ENCODE measurements around the gene KIF2C.
"Not testable (repeated sequence)": the region's sequence is repeated elsewhere in the genome, so short reads cannot be mapped to it uniquely, and the experiment has no call there.

The KIF2C gene

DNA sequence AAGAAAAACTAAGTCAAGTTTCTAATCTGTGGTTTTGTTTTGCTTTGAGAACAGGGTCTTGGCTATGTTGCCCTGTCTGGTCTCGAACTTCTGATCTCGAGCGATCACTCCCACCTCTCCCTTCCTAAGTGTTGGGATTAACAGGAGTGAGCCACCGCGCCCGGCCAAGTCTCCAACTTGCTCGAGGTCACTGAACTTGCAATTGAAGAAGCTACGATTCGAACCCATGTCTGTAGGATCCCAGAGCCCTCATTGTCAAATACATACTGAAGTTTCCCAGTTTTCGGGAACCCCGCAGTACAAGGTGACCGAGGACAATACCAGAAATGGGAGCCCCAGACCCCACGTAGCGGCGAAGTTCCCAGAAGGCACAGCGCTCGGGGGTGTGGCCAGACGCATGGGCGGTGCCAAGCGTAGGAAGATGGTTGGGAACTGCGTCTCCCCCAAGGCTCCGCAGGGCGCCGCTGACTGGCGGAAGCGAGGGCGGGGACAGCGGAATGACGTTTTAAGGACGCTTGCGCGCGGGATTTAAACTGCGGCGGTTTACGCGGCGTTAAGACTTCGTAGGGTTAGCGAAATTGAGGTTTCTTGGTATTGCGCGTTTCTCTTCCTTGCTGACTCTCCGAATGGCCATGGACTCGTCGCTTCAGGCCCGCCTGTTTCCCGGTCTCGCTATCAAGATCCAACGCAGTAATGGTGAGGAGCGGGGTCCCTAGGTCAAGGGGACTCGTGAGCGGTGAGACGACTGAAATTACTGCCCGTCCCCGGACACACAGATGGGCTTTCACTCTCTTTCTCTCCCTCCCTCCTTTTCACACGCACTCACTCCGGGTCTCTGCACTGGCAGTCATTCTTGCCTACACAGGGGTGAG is at the start of gene KIF2C:
KIF2C (plus strand) TSS at position 531 of the 872 bp plus-strand sequence; CDS start at position 627, 96 bp downstream.
- DNase-seq (ENCODE audit: low read depth) = peak; percentile 74

DNA sequence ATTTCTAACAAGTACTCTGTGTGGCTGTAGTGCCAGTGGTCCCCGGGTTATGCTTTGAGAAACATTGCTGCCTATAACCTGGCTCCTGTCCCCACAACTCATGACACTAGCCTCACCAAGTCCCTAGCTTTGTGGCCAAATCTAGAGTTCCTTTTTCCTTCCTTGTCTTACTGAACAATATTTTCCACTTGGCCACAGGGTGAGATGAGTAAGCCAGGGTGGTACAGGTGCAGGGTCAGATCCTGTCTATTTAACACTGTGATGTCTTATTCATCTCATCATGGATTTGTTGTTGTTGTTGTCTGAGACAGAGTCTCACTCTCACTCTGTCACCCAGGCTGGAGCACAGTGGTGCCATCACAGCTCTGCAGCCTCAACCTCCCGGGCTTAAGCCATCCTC is 46.5 kb upstream of the KIF2C start:
- DNase-seq (ENCODE audit: low read depth) = no peak

DNA sequence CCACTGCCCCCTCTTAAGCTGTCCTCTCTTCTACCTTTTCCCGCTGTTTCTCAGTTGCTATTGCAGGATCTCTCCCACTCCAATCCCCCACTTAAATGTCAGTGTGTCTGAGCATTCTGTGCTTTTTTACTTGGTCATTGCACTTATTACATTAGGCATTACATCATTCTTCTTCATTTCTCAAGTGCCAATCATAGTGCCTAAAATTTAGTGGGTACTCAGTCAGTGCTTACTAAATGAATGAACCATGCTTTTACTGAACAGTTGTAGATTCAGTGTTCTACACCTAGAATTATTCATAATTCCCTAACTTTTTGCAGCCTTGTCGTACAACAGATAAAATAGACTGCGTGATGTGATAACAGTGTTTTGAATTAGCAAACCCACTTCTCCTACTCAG is 45.7 kb upstream of the KIF2C start:
- no peak for DNase-seq (ENCODE audit: low read depth)

DNA sequence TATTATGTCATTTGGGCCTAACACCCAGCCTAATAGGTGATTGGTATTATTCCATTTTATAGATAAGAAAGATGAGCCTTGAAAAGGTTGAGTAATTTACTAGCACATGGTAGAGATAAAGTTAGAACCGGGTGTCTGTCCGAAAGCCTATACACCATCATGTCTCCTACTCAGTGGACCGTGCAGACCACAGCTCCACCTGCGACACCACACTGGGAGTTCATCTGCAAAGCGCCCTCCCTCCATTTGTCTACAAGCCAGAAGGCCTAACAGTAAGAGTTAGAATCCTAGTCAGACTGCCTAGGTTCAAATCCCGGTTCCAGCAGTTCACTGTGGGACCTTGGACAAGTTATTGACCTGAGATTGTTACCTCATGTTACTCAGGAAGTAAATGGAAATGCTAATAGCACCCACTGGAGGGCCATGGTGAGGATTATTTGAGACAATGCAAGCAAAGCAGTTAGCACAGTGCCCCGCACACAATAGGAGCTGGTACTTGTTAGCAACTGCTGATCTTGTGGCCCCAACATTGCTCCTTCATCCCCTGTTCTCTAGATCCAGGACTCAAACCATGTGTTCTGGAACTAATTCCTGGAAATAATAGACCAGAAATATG is 44.7 kb upstream of the KIF2C start:
- no peak for DNase-seq (ENCODE audit: low read depth)

DNA sequence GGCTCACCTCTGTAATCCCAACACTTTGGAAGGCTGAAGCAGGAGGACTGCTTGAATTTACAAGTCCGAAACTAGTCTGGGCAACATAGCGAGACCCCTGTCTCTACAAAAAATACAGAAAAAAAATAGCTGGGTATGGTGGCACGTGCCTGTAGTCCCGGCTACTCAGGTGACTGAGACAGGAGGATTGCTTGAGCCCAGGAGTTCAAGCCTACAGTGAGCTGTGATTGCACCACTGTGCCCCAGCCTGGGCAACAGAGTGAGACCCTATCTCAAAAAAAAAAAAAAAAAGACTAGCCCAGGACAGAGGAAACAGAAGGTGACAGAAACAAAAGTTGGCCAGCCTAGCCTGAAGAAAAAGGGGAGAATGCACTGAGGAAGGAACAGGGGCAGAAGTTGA is 44.0 kb upstream of the KIF2C start:
- no peak for DNase-seq (ENCODE audit: low read depth)

DNA sequence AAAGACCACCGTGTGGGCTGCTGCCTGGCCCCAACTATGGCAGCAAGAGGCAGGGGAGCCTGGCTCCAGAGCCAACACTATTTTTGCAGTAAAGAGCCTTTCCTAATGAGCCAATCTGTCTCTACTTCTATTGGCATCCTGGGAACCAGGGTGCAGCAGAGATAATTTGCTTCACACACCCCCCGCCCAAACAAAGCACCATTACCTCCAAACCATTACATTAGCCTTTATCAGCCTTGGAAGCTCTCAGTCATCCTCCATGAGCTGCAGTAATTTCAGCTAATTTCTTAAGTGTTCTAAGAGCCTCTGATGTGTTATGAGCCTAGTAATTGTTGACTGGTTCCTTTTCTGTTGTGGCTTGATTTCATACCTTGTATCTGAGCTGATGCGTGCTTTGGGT is 43.5 kb upstream of the KIF2C start:
- no peak for DNase-seq (ENCODE audit: low read depth)

DNA sequence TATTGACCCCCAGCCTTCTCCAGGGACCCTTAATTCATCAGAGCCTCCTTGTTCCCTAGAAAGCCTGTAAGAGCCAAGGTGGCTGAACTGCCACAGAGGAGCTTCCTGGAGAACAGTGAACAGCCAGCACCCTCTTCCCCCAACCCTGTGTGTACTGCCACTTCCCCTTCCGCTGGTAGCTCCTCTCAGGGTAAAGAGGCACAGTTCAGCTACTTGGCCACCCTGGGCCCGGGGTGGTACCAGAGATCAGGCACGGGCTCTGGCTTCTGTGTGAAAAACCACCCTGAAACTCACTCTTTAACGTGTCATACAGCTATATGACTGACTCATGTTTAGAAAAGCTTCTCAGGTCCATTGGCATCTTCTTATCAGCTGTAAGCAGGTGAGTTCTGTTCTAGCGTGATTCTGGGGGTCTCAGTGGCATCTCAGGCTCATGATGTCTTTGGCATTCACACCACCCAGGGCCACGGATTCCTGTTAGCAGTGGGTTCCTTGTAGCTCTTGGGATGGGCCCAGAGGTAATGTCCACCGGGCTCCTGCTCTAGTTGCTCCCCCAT is 42.8 kb upstream of the KIF2C start:
- DNase-seq (ENCODE audit: low read depth) = no peak

DNA sequence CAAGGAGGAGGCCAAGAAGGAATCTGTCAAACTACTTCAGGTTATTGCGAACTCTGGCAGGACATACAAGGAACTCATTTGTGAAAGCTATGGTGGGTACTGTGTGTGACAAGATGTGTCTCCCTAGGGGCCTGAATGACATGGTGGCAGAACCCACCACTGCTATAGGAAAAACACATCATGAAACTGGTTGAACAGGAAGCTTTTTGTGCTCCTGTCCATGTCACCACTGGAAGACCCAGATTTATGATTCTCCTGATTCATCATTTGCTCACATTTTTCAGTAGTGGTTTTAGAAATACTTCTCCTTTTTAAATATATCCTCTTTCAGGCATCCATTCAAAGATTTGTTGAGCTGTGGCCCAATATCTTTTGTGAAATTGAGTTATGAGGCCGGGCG is 41.5 kb upstream of the KIF2C start:
- DNase-seq (ENCODE audit: low read depth) = no peak

DNA sequence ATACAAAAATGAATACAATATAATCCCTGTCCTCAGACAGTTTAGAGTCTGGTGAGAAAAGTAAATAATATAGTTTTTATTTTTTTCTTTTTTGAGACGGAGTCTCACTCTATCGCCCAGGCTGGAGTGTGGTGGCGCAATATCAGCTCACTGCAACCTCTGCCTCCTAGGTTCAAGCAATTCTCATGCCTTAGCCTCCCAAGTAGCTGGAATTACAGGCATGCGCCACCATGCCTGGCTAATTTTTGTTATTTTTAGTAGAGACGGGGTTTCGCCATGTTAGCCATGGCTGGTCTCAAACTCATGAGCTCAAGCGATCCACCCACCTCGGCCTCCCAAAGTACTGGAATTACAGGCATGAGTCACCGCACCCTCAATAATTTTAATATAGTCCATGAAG is 40.3 kb upstream of the KIF2C start:
- DNase-seq (ENCODE audit: low read depth) = not testable (repeated sequence)

DNA sequence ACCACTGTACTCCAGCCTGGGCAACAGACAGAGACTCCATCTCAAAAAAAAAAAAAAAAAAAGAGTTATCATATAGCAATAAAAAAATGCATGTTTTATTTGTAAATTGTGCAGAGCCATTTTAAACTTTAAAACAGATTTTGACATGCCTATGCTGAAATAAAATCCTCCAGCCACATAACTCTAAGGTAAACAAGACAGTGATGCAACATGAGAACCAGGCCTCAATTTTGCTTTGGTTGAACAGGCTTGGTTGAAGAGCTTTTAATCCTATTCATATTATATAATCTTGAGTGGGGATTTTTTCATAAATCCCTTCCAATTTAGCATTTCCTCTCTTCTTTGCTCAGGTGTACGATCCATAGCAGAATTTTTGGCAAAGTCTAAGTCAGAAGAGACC is 39.1 kb upstream of the KIF2C start:
- no peak for DNase-seq (ENCODE audit: low read depth)

DNA sequence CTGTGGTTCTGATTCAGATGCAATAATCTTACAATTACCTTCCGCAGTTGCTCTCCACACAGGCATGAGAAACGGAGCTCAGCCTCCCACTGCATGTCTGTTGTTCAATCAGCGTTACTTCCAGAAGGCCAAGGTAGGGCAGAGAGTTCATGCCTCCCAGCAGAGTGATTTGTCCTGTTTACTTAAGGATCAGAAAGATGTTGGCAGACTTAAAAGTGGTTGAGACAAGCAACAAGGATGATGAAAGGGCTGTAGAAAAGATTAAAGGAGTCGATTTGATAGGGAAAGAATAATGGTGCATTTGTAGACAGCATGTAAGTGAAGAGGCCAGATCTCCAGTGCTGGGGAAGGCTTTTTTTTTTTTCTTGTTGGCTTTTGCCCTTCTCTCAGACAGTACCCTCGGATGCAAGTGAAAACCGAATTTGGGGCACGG is 38.5 kb upstream of the KIF2C start:
- DNase-seq (ENCODE audit: low read depth) = no peak

DNA sequence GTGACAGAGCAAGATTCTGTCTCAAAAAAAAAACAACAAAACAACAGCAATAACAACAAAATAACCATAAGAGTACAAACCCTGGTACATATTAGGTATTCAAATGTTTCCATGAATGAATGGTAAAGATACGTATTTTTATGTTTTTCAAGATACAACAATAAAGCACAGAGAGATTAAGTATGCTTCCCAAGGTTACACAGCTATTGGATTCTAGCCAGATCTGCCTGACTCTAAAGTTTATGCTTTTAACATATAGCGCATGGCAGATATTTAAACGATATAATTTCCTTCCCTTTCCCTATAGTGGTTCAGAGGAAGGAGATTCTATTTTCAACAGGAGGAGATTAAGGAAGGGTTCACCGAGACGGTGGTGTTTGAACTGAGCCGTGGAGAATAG is 34.2 kb upstream of the KIF2C start:
- DNase-seq (ENCODE audit: low read depth) = no peak

DNA sequence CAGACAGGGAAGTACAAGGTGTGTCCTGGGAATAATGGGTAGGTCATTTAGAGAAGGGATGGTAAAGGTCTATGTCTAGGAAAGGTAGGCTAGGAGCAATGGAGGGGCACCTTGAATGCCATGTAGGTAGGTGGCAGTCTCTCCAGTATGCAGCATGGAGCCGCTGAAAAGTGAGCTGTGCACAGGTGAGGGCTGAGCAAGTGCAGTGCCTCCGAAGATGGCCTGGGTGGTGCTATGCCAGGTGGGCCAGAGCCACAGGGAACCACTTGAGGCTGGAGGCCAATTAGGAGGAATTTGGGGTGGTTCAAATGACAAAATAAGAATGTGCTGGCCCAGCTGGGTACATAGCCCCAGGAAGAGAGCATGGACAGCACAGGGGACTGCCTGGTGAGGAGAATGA is 33.7 kb upstream of the KIF2C start:
- no peak for DNase-seq (ENCODE audit: low read depth)

DNA sequence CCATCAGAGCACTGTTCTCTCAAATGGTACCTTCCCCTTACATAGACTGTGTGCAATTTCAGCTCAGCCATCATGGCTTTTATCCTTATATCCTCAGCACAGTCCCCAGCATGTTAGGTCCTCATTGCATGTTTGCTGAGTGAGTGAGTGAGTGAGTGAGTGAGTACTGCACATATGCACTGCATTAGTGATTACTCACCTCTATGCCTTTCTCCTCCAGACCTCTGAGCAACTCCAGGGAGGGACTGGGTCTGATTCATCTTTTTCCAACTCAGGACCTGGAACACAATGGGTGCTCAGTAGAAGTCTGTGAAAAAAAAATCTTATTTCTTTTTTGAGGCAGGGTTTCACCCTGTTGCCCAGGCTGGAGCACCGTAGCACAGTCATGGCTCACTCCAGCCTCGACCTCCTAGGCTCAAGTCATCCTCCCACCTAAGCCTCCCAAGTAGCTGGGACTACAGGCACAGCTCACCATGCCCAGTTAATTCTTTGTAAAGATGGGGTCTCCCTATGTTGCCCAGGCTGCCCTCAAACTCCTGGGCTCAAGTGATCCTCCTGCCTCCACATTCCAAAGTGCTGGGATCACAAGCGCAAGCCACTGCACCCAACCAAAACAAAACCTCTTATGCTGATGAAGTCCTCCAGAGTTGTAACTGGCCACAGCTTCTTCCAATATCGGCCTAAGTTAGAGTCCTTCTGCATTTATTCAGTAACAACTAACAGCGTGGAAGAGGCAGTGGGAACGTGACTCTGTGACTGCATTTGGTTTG is 32.3 kb upstream of the KIF2C start:
- peak; percentile 85 for DNase-seq (ENCODE audit: low read depth)

DNA sequence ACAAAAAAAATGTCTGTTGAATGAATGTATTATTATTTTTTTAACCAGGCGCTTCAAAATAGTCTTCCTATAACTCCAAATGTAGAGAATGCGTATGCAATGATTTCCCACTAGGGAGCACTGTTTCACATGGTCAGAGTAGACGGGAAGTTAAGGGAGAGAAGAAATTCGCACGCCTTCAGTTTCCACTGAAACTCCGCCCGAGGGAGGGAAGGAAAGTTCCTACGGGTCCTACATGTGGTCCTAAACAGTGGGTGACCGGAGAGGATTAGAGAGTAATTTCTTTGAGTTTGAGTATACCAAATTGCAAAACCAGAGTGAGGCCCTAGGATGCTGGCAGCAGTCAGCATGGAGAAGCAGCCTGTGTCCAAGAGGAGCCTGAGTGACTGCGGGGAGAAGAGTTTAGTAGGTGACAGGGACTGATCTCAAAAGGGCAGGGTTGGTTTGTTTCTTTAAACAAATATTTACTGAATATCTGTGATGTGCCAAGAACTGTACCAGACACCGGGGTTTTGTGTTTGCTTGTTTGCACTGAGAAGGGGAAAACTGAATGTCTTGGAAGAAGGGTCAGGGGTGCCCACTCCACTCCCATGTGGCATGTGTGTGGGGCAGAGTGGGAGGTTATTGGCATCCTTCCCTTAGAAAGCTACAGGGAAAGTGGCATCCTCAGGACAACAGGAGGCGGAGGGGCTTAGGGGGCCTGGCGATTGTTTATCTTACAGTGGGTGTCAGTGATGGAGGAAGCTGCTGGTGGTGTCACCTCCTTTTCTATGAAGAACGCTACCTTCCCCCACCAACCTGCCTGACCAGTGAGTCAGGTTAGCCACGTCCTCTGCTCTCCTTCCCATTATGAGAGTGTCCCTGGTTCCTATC is 31.4 kb upstream of the KIF2C start:
- peak; percentile 27 for DNase-seq (ENCODE audit: low read depth)

DNA sequence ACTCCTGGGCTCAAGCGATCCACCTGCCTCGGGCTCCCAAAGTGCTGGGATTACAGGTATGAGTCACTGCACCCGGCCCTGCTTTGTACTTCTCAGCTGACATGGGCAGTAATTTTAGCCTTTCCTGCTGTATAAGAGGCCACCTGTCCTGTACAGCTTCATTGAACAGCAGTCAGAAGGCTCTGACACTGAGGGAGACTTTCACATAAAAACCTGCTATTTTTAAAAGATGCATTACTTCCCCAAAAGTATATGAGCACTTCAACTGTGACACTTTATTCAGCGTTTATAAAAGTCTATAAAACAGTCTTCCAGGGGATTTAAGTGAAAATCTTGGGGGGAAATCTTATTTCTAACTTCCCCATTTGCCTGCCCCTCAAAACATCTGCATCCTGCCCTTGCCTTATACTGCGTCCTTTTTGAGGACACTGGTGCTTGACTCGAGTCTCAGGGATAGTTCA is 26.3 kb upstream of the KIF2C start:
- DNase-seq (ENCODE audit: low read depth) = no peak

DNA sequence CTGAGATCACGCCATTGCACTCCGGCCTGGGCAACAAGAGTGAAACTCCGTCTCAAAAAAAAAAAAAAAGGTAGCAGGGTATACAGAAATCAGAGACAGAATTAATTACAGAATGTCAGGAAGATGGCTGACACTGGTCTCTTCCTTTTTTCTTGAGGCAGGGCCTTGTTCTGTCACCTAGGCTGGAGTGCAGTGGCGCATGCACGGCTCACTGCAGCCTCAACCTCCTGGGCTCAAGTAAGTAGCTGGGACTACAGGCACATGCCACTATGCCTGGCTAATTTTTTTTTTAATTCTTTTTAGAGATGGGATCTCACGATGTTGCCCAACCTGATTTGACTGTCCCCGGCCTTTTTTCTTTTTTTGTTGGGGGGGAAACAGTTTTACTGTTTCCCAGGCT is 25.1 kb upstream of the KIF2C start:
- DNase-seq (ENCODE audit: low read depth) = no peak

DNA sequence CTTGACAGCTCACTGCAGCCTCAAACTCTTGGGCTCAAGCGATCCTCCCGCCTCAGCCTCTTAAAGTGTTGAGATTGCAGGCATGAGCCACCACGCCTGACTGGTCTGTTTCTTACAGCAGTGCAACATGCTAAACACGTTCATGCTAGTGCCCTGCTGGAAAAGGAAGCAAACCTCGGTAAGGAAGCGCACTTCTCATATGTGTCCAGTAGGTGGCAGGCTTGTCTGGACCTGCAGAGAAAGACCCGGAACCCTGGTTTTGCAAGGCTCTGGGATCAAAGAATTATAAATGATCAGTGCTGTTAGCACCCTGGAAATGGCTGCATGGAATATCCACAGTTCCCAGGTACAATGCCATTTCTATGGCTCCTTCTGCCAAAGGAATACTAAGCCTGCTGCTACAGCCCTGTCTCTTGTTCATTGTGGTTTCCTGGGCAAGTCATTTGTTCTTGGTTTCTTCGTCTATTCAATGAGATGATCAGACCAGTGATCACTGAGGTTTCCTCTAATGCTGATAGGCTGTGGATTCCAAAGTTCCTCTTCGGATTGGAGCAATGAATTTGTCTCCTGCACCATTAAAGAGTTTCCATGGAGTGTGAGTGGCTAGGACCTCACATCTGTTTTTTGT is 24.6 kb upstream of the KIF2C start:
- no peak for DNase-seq (ENCODE audit: low read depth)

DNA sequence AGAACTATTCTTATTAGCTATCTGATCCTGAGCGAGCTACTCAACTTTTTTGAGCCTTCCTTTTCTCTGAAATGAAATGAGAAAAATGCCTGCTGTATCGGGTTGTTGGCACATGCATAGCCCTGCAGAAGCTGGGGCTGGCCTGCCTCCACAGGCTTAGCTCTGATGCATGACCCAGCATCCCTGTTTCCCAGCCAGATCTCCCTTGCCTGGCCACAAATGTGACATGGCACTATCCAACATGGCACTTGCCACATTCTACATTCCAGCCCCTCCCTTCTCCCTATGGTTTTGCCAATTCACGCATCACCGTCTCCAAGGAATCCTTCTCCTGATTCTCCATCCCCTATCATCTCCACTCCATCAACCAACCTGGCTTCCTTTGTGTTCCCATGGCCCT is 22.5 kb upstream of the KIF2C start:
- no peak for DNase-seq (ENCODE audit: low read depth)

DNA sequence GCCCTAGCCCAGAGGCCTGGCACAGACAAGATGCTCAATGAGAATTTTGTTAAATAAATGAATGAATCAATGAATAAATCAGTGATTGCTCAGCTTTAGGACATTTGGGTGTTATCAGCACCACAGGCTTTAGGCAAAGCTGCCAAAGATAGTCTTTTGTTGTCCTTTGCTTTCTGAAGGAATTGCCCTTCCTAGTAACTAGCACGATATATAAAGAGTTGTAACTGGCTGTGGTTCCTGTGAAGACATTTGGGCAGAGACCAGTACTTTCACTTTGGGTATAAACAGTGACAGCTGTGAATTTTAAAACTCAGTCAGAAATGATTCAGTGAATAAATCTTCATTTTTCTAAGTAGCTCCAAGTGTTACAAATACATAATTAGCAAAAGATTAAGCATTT is 22.0 kb upstream of the KIF2C start:
- no peak for DNase-seq (ENCODE audit: low read depth)

DNA sequence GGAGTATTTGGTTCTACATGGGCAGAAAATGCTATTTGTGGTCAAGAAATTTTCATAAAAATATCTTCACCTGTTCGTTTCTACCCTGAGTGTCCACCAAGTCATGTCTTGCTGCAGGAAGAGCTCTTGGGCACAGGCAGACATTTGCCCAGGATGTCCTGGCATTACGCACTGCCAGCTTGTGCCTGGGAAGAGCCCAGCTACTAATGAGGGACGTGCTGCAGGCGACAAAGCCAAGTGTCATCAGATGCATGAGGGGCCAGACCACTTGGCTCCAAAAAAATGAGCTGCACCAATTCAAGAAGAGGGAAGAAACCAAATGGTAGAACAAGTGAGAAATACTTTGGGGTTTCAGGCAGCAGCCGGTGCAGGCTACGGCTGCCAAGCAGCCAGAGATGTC is 21.5 kb upstream of the KIF2C start:
- DNase-seq (ENCODE audit: low read depth) = no peak
